MCF 10A (cell line): Measurements from ENCODE around the gene MBOAT1. TPM values are rescaled to one million over a fixed set of nuclear protein-coding genes. Genes with fewer than 3 reads are reported as not detected.

Experiments
- BruUV-seq: library from RNA; stranded (reverse); fragments of 400-500 nt; replicated peaks from 2 replicates; lab custom pipeline; 2021; lab: Mats Ljungman, UMichigan
- CTCF ChIA-PET: fragments of 300-600 bp; sonication (Branson Sonifier 250); formaldehyde crosslinking; extraction: SDS; loops from one replicate; lab custom pipeline; 2021; ENCODE audit warnings: antibody characterized with exemption, inconsistent platforms; lab: Yijun Ruan, JAX
- POLR2A ChIA-PET: fragments of 300-600, 350-650 bp; sonication (Branson Sonifier 250); formaldehyde crosslinking; extraction: SDS; loops from one replicate; lab custom pipeline; 2020; ENCODE audit warnings: antibody characterized with exemption, inconsistent platforms; lab: Yijun Ruan, JAX
- DNase-seq: peaks from one replicate; pipeline ENCODE4 v3.0.0-alpha.2; 2018; ENCODE audit not compliant: unreplicated experiment
- H3K27ac Mint-ChIP-seq: one replicate; pipeline ENCODE4 v1.8.0; 2022; ENCODE audit warnings: mild to moderate bottlenecking, low read depth, mixed read lengths; ENCODE audit not compliant: unreplicated experiment
- H3K27me3 Mint-ChIP-seq: one replicate; pipeline ENCODE4 v1.8.0; 2022; ENCODE audit warnings: mixed read lengths; ENCODE audit not compliant: insufficient read depth, unreplicated experiment
- H3K36me3 Mint-ChIP-seq: one replicate; pipeline ENCODE4 v1.8.0; 2022; ENCODE audit warnings: mild to moderate bottlenecking, moderate library complexity, mixed read lengths; ENCODE audit not compliant: insufficient read depth, unreplicated experiment
- H3K4me1 Mint-ChIP-seq: one replicate; pipeline ENCODE4 v1.8.0; 2022; ENCODE audit warnings: mixed read lengths; ENCODE audit not compliant: insufficient read depth, unreplicated experiment
- H3K4me3 Mint-ChIP-seq: one replicate; pipeline ENCODE4 v1.8.0; 2022; ENCODE audit warnings: mild to moderate bottlenecking, moderate library complexity, mixed read lengths; ENCODE audit not compliant: unreplicated experiment
- H3K9me3 Mint-ChIP-seq: one replicate; pipeline ENCODE4 v1.8.0; 2022; ENCODE audit warnings: mixed read lengths; ENCODE audit not compliant: unreplicated experiment
- intact Hi-C: fragments of 100-400 bp; cut with micrococcal nuclease; formaldehyde crosslinking; loops from 2 replicates; pipeline ENCODE4 v1.14.1; 2022
- total RNA-seq: library from RNA; stranded (reverse); gene quantifications from 2 replicates; pipeline ENCODE4 v1.2.3, GENCODE V29; 2022
- TF ChIP-seq, protein P1 (sequence below): fragments of 200-600 bp; IDR thresholded peaks from one replicate; pipeline ENCODE4 v1.8.0; 2022; ENCODE audit warnings: antibody characterized with exemption, mild to moderate bottlenecking; ENCODE audit not compliant: unreplicated experiment

Gene MBOAT1
- total RNA-seq, 1 experiment from 2014 or later = 6.3 TPM

DNA sequence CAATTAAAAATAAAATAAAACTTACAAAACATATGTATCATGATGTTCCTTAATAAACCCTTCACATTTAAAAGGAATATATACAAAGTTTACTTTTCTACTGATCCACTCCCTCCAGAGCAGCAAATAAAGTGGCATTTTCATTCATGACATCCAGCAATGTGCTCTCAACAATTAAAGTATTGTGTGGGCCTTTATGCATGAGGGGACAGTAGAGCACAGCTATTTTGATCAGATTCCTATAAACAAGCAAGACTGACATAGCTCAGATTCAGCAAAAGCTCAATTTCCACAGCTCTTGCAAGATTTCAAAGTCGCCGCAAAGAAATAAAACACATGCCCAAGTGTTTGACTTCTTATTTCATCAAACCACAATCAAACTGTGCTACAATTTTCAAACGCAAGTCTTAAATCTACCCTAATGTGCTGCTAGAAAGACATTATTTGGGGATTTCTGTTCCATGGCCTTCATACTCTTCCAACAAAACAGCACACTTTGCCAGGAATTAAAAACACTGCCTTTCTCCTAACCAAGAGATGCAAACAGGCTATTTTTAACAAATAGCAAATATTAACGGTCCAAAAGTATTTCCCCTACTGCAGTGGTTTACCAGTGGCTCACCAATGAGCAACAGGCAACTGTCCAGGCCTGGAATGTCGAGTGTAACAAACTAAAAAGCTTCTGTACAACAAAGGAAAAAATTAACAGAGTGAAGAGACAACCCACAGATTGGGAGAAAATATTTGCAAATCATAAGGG is 52.3 kb downstream of the MBOAT1 start:
- Mint-ChIP-seq H3K36me3 (no peaks in the 10 kb centered on the region), H3K27ac (no peak overlapping the region), H3K4me3 (no peak overlapping the region), H3K9me3 (no peaks in the 10 kb centered on the region), H3K4me1 (no peaks in the 10 kb centered on the region), H3K27me3 (no peaks in the 10 kb centered on the region)
- intact Hi-C loops = no loop called here
- no peak for DNase-seq
- ChIA-PET CTCF (interaction anchor here (0.5 kb wide), 1 partner anchor 20 kb away, joined by 6 read pairs; no protein-coding TSS in a partner anchor), POLR2A (no interaction called here)
- TF ChIP-seq, protein P1, sequence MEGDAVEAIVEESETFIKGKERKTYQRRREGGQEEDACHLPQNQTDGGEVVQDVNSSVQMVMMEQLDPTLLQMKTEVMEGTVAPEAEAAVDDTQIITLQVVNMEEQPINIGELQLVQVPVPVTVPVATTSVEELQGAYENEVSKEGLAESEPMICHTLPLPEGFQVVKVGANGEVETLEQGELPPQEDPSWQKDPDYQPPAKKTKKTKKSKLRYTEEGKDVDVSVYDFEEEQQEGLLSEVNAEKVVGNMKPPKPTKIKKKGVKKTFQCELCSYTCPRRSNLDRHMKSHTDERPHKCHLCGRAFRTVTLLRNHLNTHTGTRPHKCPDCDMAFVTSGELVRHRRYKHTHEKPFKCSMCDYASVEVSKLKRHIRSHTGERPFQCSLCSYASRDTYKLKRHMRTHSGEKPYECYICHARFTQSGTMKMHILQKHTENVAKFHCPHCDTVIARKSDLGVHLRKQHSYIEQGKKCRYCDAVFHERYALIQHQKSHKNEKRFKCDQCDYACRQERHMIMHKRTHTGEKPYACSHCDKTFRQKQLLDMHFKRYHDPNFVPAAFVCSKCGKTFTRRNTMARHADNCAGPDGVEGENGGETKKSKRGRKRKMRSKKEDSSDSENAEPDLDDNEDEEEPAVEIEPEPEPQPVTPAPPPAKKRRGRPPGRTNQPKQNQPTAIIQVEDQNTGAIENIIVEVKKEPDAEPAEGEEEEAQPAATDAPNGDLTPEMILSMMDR = no peak
- BruUV-seq = no TSS peak

DNA sequence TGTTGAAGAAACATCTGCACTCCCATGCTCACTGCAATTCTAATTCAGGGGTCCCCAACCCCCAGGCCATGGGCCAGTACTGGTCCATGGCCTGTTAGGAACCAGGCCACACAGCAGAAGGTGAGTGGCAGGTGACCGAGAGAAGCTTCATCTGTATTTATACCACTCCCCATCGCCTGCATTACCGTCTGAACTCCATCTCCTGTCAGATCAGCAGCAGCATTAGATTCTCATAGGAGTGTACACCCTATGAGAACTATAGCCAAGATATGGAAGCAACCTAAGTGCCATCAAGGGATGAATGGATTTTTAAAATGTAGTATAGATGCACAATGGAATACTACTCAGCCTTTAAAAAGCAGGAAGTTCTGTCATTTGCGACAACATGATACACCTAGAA is 53.2 kb downstream of the MBOAT1 start:
- ChIA-PET CTCF (interaction anchor here (0.8 kb wide), 1 partner anchor 1563 kb away, joined by 3 read pairs; no protein-coding TSS in a partner anchor), POLR2A (no interaction called here)
- Mint-ChIP-seq H3K27ac (no peak overlapping the region), H3K27me3 (no peaks in the 10 kb centered on the region), H3K4me3 (no peak overlapping the region), H3K9me3 (no peaks in the 10 kb centered on the region), H3K4me1 (no peaks in the 10 kb centered on the region), H3K36me3 (no peaks in the 10 kb centered on the region)
- TF ChIP-seq, protein P1 = no peak
- no TSS peak for BruUV-seq
- intact Hi-C loops = no loop called here
- no peak for DNase-seq

DNA sequence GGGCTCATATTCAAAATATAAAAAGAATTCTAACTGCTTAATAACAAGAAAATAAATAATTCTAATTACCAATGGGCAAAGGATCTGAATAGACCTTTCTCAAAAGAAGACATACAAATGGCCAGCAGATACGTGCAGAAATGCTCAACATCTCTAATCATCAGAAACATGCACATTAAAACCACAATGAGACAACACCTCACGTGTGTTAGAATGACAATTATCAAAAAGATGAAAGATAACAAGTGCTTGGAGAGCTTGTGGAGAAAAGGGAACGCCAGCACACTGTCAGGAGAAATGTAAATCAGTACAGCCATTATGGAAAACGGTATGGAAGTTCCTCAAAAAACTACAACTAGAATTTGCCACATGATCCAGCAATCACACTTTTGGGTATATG is 53.6 kb downstream of the MBOAT1 start:
- Mint-ChIP-seq H3K36me3 (no peaks in the 10 kb centered on the region), H3K27ac (no peak overlapping the region), H3K27me3 (no peaks in the 10 kb centered on the region), H3K4me1 (no peaks in the 10 kb centered on the region), H3K4me3 (no peak overlapping the region), H3K9me3 (no peaks in the 10 kb centered on the region)
- ChIA-PET CTCF (interaction anchor here (0.8 kb wide), 1 partner anchor 1563 kb away, joined by 3 read pairs; no protein-coding TSS in a partner anchor), POLR2A (no interaction called here)
- TF ChIP-seq, protein P1 = no peak
- BruUV-seq = no TSS peak
- DNase-seq = no peak
- intact Hi-C loops = no loop called here

DNA sequence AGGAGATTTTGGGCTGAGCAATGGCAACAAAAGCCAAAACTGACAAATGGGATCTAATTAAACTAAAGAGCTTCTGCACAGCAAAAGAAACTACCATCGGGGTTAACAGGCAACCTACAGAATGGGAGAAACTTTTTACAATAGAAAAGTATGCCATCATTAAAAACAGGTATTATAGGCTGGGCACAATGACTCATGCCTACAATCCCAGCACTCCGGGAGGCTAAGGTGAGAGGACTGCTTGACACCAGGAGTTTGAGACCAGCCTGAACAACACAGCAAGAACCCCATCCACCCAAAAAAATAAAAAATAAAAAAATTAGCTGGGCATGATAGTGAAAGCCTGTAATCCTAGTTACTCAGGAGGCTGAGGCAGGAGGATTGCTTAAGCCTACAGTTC is 55.4 kb downstream of the MBOAT1 start:
- TF ChIP-seq, protein P1 = no peak
- ChIA-PET POLR2A (interaction anchor here (0.9 kb wide), 1 partner anchor 55 kb away, joined by 3 read pairs; the partner anchor contains the start of gene MBOAT1), CTCF (interaction anchor here (0.6 to 1.3 kb wide), 4 partner anchors 22 to 373 kb away, joined by 3 to 5 read pairs (median 4); no protein-coding TSS in a partner anchor)
- BruUV-seq = no TSS peak
- Mint-ChIP-seq H3K27me3 (no peaks in the 10 kb centered on the region), H3K36me3 (no peaks in the 10 kb centered on the region), H3K4me3 (no peak overlapping the region), H3K27ac (peak overlapping the region; percentile 19), H3K4me1 (no peaks in the 10 kb centered on the region), H3K9me3 (no peaks in the 10 kb centered on the region)
- DNase-seq = peak; percentile 6
- intact Hi-C loops = no loop called here
